GM10248 (cell line): ENCODE measurements around the gene CEP72.

ENCODE experiments used
- CTCF ChIA-PET: fragments of 300-600 bp; sonication (Branson Sonifier 250); formaldehyde crosslinking; extraction: SDS; loops from one replicate; lab custom pipeline; 2021; ENCODE audit warnings: antibody characterized with exemption; lab: Yijun Ruan, JAX
- POLR2A ChIA-PET: fragments of 350-650 bp; sonication (Branson Sonifier 250); formaldehyde crosslinking; extraction: SDS; loops from one replicate; lab custom pipeline; 2020; ENCODE audit warnings: antibody characterized with exemption; lab: Yijun Ruan, JAX
- DNase-seq: peaks from one replicate; pipeline ENCODE4 v3.0.0; 2012; ENCODE audit errors: extremely low spot score
- CTCF ChIP-seq: IDR thresholded peaks from 2 replicates; pipeline ENCODE4 v1.5.1; 2012; ENCODE audit warnings: mild to moderate bottlenecking, low read depth; ENCODE audit errors: extremely low read depth, missing control alignments, control extremely low read depth

CEP72 gene

GRCh38 chr5:611731-612486, at the start of gene CEP72:
CEP72 (plus strand) TSS chr5:612340; CDS start chr5:612362, 22 bp downstream.
- ChIA-PET POLR2A (no interaction called here), CTCF (no interaction called here)
- no peak for TF ChIP-seq CTCF
- peak; percentile 98 for DNase-seq

- no peak for TF ChIP-seq CTCF
- POLR2A ChIA-PET, result no interaction called here
- no peak for DNase-seq
- CTCF ChIA-PET, result no interaction called here
Measured at GRCh38 chr5:565782-566440, 46.2 kb upstream of the CEP72 start.

GRCh38 chr5:566636-567309, 45.4 kb upstream of the CEP72 start:
- no peak for TF ChIP-seq CTCF
- no peak for DNase-seq
- ChIA-PET POLR2A (no interaction called here), CTCF (no interaction called here)

GRCh38 chr5:567664-568060, 44.5 kb upstream of the CEP72 start:
- POLR2A ChIA-PET, result no interaction called here
- TF ChIP-seq CTCF, result no peak
- CTCF ChIA-PET, result interaction anchor here (0.8 kb wide), 1 partner anchor 10 kb away, joined by 4 read pairs; no protein-coding TSS in a partner anchor
- no peak for DNase-seq

GRCh38 chr5:568061-568781, 43.9 kb upstream of the CEP72 start:
- ChIA-PET CTCF (interaction anchor here (0.8 kb wide), 1 partner anchor 9 kb away, joined by 4 read pairs; no protein-coding TSS in a partner anchor), POLR2A (no interaction called here)
- TF ChIP-seq CTCF, result no peak
- DNase-seq, result no peak

- POLR2A ChIA-PET, result no interaction called here
- CTCF ChIA-PET, result interaction anchor here (0.8 kb wide), 1 partner anchor 9 kb away, joined by 4 read pairs; no protein-coding TSS in a partner anchor
- no peak for TF ChIP-seq CTCF
- no peak for DNase-seq
Measured at GRCh38 chr5:568809-569208, 43.3 kb upstream of the CEP72 start.
